ENCODE data around the gene CCL19.

GRCh38 chr9:34651876-34652601 lies 39.0 kb downstream of the CCL19 start, which contains the start of gene IL11RA:
- no peak for TF ChIP-seq CTCF (conservative IDR thresholded peaks at IDR 0.05; ENCODE audit: low read depth, low read length)
- TF ChIP-seq EZH2 (IDR thresholded peaks at IDR 0.05; ENCODE audit: low read length, unreplicated experiment) = no peak
